GM19351 (cell line): Measurements from ENCODE around the gene MED8.

ENCODE experiments used
- ATAC-seq: cut with Tn5 transposase; IDR thresholded peaks from one replicate; pipeline ENCODE4 v1.9.1; 2021; ENCODE audit warnings: mild to moderate bottlenecking, moderate library complexity; ENCODE audit not compliant: unreplicated experiment

MED8 gene

DNA sequence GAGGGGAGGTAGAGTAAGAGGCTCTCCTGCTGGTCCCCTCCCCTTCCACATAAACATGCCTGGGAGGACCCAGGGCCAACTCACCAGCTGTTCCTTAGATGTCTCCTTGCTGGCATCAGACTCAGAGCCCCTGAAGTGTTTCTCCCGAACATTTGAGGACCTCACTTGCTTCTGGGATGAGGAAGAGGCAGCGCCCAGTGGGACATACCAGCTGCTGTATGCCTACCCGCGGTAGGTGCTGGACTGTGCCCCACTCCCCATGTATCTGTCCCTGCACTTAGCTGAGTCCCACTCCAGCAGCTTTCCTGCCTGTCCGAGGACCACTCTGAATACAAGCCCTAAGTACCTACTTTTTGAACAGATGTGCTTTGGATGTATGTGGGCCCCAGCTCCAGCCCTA, 51.6 kb downstream of the MED8 start:
- ATAC-seq, result no peak

DNA sequence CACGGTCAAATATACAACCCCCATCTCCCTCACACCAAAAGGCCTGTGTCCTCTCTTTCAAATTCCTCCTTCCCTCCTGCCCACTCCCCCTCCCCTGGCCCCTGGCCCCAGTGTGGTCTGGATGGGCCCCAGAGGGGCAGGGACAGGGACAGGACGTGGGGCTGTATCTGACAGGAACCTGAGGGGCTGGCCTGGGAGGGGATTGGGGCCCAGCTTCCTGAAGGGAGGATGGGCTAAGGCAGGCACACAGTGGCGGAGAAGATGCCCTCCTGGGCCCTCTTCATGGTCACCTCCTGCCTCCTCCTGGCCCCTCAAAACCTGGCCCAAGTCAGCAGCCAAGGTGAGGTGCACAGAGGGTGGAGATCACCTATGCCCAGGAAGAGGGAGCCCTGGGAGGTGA, 52.0 kb downstream of the MED8 start, which contains the start of gene MPL:
Gene MPL (plus strand): TSS at position 231 of the 400 bp plus-strand sequence. CDS start 31 bp downstream, at position 262.
- ATAC-seq, result no peak

GRCh38 chr1:43334453-43335205, 55.0 kb downstream of the MED8 start:
- ATAC-seq, result no peak
